ENCODE results near the gene PTGDS.

DNA sequence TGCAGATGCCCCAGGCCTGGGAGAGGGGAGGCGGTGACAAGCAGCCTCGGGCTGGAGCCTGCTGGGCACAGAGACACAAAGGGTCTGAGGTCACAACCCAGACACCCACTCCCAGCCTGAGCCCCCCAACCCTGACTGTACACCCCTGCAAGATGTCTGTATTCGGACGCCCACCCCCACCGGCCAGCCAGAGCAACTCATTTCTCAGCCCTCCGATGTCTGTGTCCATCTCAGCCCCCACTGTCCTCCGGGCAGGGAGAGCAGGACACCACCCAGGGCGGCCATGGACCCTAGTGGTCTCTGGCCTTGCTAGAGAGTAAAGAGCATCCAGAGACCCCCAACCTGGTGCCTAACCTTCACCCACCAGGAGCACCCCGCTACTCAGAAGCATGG, 21.4 kb upstream of the PTGDS start:
- TF ChIP-seq, protein P1, sequence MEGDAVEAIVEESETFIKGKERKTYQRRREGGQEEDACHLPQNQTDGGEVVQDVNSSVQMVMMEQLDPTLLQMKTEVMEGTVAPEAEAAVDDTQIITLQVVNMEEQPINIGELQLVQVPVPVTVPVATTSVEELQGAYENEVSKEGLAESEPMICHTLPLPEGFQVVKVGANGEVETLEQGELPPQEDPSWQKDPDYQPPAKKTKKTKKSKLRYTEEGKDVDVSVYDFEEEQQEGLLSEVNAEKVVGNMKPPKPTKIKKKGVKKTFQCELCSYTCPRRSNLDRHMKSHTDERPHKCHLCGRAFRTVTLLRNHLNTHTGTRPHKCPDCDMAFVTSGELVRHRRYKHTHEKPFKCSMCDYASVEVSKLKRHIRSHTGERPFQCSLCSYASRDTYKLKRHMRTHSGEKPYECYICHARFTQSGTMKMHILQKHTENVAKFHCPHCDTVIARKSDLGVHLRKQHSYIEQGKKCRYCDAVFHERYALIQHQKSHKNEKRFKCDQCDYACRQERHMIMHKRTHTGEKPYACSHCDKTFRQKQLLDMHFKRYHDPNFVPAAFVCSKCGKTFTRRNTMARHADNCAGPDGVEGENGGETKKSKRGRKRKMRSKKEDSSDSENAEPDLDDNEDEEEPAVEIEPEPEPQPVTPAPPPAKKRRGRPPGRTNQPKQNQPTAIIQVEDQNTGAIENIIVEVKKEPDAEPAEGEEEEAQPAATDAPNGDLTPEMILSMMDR (IDR thresholded peaks at IDR 0.05; ENCODE audit: low read depth, low read length) = no peak
- TF ChIP-seq EZH2phosphoT487 (IDR thresholded peaks at IDR 0.05; ENCODE audit: low read depth) = no peak

Data from OCI-LY3 (cell line).